Neural crest cell (in vitro differentiated cells): Measurements from ENCODE around the gene IL15. TPM values are rescaled to one million over a fixed set of nuclear protein-coding genes. Genes with fewer than 3 reads are reported as not detected.

Experiments
- DNase-seq: peaks from one replicate; pipeline ENCODE4 v3.0.0; 2021; ENCODE audit warnings: low read depth, mixed read lengths, low spot score
- H3K27ac Mint-ChIP-seq: one replicate; pipeline ENCODE4 v1.8.0; 2021; ENCODE audit warnings: mild to moderate bottlenecking, mixed read lengths; ENCODE audit not compliant: unreplicated experiment
- H3K27me3 Mint-ChIP-seq: 2 replicates; pipeline ENCODE4 v1.8.0; 2021; ENCODE audit warnings: low read depth, mild to moderate bottlenecking, mixed read lengths
- H3K36me3 Mint-ChIP-seq: 2 replicates; pipeline ENCODE4 v1.8.0; 2021; ENCODE audit warnings: low read depth, mild to moderate bottlenecking, mixed read lengths
- H3K4me1 Mint-ChIP-seq: 2 replicates; pipeline ENCODE4 v1.8.0; 2021; ENCODE audit warnings: mixed read lengths
- H3K4me3 Mint-ChIP-seq: one replicate; pipeline ENCODE4 v1.8.0; 2021; ENCODE audit warnings: mild to moderate bottlenecking, mixed read lengths
- H3K9me3 Mint-ChIP-seq: 2 replicates; pipeline ENCODE4 v1.8.0; 2021; ENCODE audit warnings: mixed read lengths
- total RNA-seq: library from RNA; stranded (reverse); gene quantifications from 2 replicates; pipeline ENCODE4 v1.2.1, GENCODE V29; 2021
- TF ChIP-seq, protein P1 (sequence below): fragments of 200-600 bp; sonication (generic); conservative IDR thresholded peaks from 2 replicates; pipeline ENCODE4 v1.5.0; 2021; ENCODE audit warnings: antibody characterized with exemption, mild to moderate bottlenecking

Gene IL15
- total RNA-seq, 1 donor from 2014 or later = not detected

GRCh38 chr4:141771889-141772830, 135.8 kb downstream of the IL15 start:
- no peaks in the 10 kb centered on the region for H3K36me3 Mint-ChIP-seq

DNA sequence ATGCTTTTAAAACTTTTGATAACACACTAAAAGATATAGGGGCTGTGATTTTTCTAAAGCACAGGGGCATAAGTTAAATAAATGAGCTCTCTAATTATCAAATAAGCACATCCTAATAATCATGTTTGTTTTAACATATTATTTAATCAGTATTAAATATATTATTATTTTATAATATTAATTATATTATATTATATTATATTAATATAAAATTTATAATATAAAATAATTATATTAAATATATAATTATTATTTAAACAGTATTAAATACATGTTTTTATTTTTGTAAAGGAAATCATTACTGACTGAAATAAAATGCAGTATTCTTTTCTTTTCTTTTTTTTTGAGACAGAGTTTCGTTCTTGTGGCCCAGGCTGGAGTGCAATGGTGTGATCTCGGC, 136.5 kb downstream of the IL15 start:
- H3K27me3 Mint-ChIP-seq = no peaks in the 10 kb centered on the region
- no peak for DNase-seq
- TF ChIP-seq, protein P1, sequence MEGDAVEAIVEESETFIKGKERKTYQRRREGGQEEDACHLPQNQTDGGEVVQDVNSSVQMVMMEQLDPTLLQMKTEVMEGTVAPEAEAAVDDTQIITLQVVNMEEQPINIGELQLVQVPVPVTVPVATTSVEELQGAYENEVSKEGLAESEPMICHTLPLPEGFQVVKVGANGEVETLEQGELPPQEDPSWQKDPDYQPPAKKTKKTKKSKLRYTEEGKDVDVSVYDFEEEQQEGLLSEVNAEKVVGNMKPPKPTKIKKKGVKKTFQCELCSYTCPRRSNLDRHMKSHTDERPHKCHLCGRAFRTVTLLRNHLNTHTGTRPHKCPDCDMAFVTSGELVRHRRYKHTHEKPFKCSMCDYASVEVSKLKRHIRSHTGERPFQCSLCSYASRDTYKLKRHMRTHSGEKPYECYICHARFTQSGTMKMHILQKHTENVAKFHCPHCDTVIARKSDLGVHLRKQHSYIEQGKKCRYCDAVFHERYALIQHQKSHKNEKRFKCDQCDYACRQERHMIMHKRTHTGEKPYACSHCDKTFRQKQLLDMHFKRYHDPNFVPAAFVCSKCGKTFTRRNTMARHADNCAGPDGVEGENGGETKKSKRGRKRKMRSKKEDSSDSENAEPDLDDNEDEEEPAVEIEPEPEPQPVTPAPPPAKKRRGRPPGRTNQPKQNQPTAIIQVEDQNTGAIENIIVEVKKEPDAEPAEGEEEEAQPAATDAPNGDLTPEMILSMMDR = no peak
- peaks cover 3% of the 10 kb centered on the region for H3K9me3 Mint-ChIP-seq
- no peak overlapping the region for H3K4me3 Mint-ChIP-seq
- no peak overlapping the region for H3K27ac Mint-ChIP-seq
- peaks cover 10% of the 10 kb centered on the region for H3K4me1 Mint-ChIP-seq
- H3K36me3 Mint-ChIP-seq = no peaks in the 10 kb centered on the region

More at GRCh38 chr4:141771889-141772830, 135.8 kb downstream of the IL15 start:
- no peaks in the 10 kb centered on the region for H3K27me3 Mint-ChIP-seq
- H3K4me3 Mint-ChIP-seq = no peak overlapping the region
- TF ChIP-seq, protein P1 = no peak
- H3K9me3 Mint-ChIP-seq = peaks cover 3% of the 10 kb centered on the region
- no peak overlapping the region for H3K27ac Mint-ChIP-seq
- H3K4me1 Mint-ChIP-seq = peaks cover 10% of the 10 kb centered on the region
- no peak for DNase-seq

- no peaks in the 10 kb centered on the region for H3K27me3 Mint-ChIP-seq
- H3K27ac Mint-ChIP-seq = no peak overlapping the region
- H3K4me1 Mint-ChIP-seq = no peaks in the 10 kb centered on the region
- TF ChIP-seq, protein P1 = no peak
- no peak for DNase-seq
- H3K36me3 Mint-ChIP-seq = no peaks in the 10 kb centered on the region
- H3K9me3 Mint-ChIP-seq = peaks cover 9% of the 10 kb centered on the region
- no peak overlapping the region for H3K4me3 Mint-ChIP-seq
These were observed 145.8 kb downstream of the IL15 start for GRCh38 chr4:141782205-141782604.
